ENCODE data around the gene OVOL1. TPM values are rescaled to one million over a fixed set of nuclear protein-coding genes. Genes with fewer than 3 reads are reported as not detected.

OVOL1 gene
- total RNA-seq (2022; extraction: Qiagen RNA extraction; ENCODE audit: low read depth), result 0.06 to 0.10 TPM (median 0.07 TPM) in 3 of 5 replicates, not detected in the others

GRCh38 chr11:65786786-65787636, at the start of gene OVOL1:
Gene OVOL1 (plus strand): TSS chr11:65787063. CDS start chr11:65787374, 311 bp downstream.

GRCh38 chr11:65780770-65781151, 6.1 kb upstream of the OVOL1 start, which contains the start of gene AP5B1:
Gene AP5B1 (minus strand): TSS chr11:65780976. CDS start chr11:65780591, 385 bp downstream.

GRCh38 chr11:65833297-65834030, 46.6 kb downstream of the OVOL1 start, which contains the start of gene SNX32:
Gene SNX32 (plus strand): TSS chr11:65833963. CDS start chr11:65834066, 103 bp downstream.

Other genes with a start within 250 kb of the OVOL1 start
- gene LTBP3, start 228.7 kb upstream of the OVOL1 start, total RNA-seq (2022; extraction: Qiagen RNA extraction; ENCODE audit: low read depth), result 89.5 to 139 TPM (median 115 TPM) in 5 replicates
- 68.9 to 82.1 TPM (median 80.4 TPM) in 5 replicates for gene ZNRD2, start 216.6 kb upstream of the OVOL1 start, total RNA-seq (2022; extraction: Qiagen RNA extraction; ENCODE audit: low read depth)
- 27.5 to 57.1 TPM (median 48.3 TPM) in 5 replicates for gene FAM89B, start 214.5 kb upstream of the OVOL1 start, total RNA-seq (2022; extraction: Qiagen RNA extraction; ENCODE audit: low read depth)
- gene EHBP1L1, start 211.0 kb upstream of the OVOL1 start, total RNA-seq (2022; extraction: Qiagen RNA extraction; ENCODE audit: low read depth), result 26.8 to 46.1 TPM (median 41.0 TPM) in 5 replicates
- 0.21 to 1.4 TPM (median 0.57 TPM) in 5 replicates for gene KCNK7, start 191.3 kb upstream of the OVOL1 start, total RNA-seq (2022; extraction: Qiagen RNA extraction; ENCODE audit: low read depth)
- 37.5 to 55.8 TPM (median 50.4 TPM) in 5 replicates for gene MAP3K11, start 172.8 kb upstream of the OVOL1 start, total RNA-seq (2022; extraction: Qiagen RNA extraction; ENCODE audit: low read depth)
- 24.0 to 39.4 TPM (median 33.5 TPM) in 5 replicates for gene PCNX3, start 171.3 kb upstream of the OVOL1 start, total RNA-seq (2022; extraction: Qiagen RNA extraction; ENCODE audit: low read depth)
- 9.2 to 21.6 TPM (median 19.1 TPM) in 5 replicates for gene SIPA1, start 149.0 kb upstream of the OVOL1 start, total RNA-seq (2022; extraction: Qiagen RNA extraction; ENCODE audit: low read depth)
- 68.9 to 82.9 TPM (median 82.0 TPM) in 5 replicates for gene RELA, start 124.1 kb upstream of the OVOL1 start, total RNA-seq (2022; extraction: Qiagen RNA extraction; ENCODE audit: low read depth)
- gene KAT5, start 74.8 kb upstream of the OVOL1 start, total RNA-seq (2022; extraction: Qiagen RNA extraction; ENCODE audit: low read depth), result 41.0 to 55.2 TPM (median 52.3 TPM) in 5 replicates
- gene RNASEH2C, start 66.3 kb upstream of the OVOL1 start, total RNA-seq (2022; extraction: Qiagen RNA extraction; ENCODE audit: low read depth), result 29.2 to 51.2 TPM (median 48.8 TPM) in 5 replicates
- 7.8 to 13.4 TPM (median 10.6 TPM) in 5 replicates for gene AP5B1, start 6.1 kb upstream of the OVOL1 start, total RNA-seq (2022; extraction: Qiagen RNA extraction; ENCODE audit: low read depth)
- gene SNX32, start 46.9 kb downstream of the OVOL1 start, total RNA-seq (2022; extraction: Qiagen RNA extraction; ENCODE audit: low read depth), result 0.07 TPM in 1 of 5 replicates, not detected in the others
- gene CFL1, start 71.1 kb downstream of the OVOL1 start, total RNA-seq (2022; extraction: Qiagen RNA extraction; ENCODE audit: low read depth), result 1,909 to 2,425 TPM (median 2,217 TPM) in 5 replicates
- gene MUS81, start 73.4 kb downstream of the OVOL1 start, total RNA-seq (2022; extraction: Qiagen RNA extraction; ENCODE audit: low read depth), result 20.6 to 33.6 TPM (median 31.0 TPM) in 5 replicates
- gene EFEMP2, start 85.7 kb downstream of the OVOL1 start, total RNA-seq (2022; extraction: Qiagen RNA extraction; ENCODE audit: low read depth), result 0.45 to 0.88 TPM (median 0.85 TPM) in 5 replicates
- gene CTSW, start 92.8 kb downstream of the OVOL1 start, total RNA-seq (2022; extraction: Qiagen RNA extraction; ENCODE audit: low read depth), result 0.09 to 0.19 TPM in 2 of 5 replicates, not detected in the others
- 72.3 to 97.2 TPM (median 86.8 TPM) in 5 replicates for gene FIBP, start 101.4 kb downstream of the OVOL1 start, total RNA-seq (2022; extraction: Qiagen RNA extraction; ENCODE audit: low read depth)
- gene CCDC85B, start 103.6 kb downstream of the OVOL1 start, total RNA-seq (2022; extraction: Qiagen RNA extraction; ENCODE audit: low read depth), result 29.7 to 54.1 TPM (median 46.1 TPM) in 5 replicates
- gene FOSL1, start 113.3 kb downstream of the OVOL1 start, total RNA-seq (2022; extraction: Qiagen RNA extraction; ENCODE audit: low read depth), result 160 to 254 TPM (median 205 TPM) in 5 replicates
- gene C11orf68, start 132.0 kb downstream of the OVOL1 start, total RNA-seq (2022; extraction: Qiagen RNA extraction; ENCODE audit: low read depth), result 40.2 to 65.5 TPM (median 60.3 TPM) in 5 replicates
- 193 to 312 TPM (median 253 TPM) in 5 replicates for gene DRAP1, start 132.4 kb downstream of the OVOL1 start, total RNA-seq (2022; extraction: Qiagen RNA extraction; ENCODE audit: low read depth)
- gene TSGA10IP, start 158.4 kb downstream of the OVOL1 start, total RNA-seq (2022; extraction: Qiagen RNA extraction; ENCODE audit: low read depth), result not detected in 5 replicates
- gene SART1, start 174.7 kb downstream of the OVOL1 start, total RNA-seq (2022; extraction: Qiagen RNA extraction; ENCODE audit: low read depth), result 51.4 to 70.6 TPM (median 62.2 TPM) in 5 replicates
- 38.9 to 45.8 TPM (median 39.4 TPM) in 5 replicates for gene EIF1AD, start 215.1 kb downstream of the OVOL1 start, total RNA-seq (2022; extraction: Qiagen RNA extraction; ENCODE audit: low read depth)
- 381 to 509 TPM (median 475 TPM) in 5 replicates for gene BANF1, start 215.4 kb downstream of the OVOL1 start, total RNA-seq (2022; extraction: Qiagen RNA extraction; ENCODE audit: low read depth)
- gene CST6, start 224.9 kb downstream of the OVOL1 start, total RNA-seq (2022; extraction: Qiagen RNA extraction; ENCODE audit: low read depth), result not detected in 5 replicates
- 0.94 to 2.0 TPM (median 1.7 TPM) in 5 replicates for gene CATSPER1, start 239.4 kb downstream of the OVOL1 start, total RNA-seq (2022; extraction: Qiagen RNA extraction; ENCODE audit: low read depth)

All from A549 treated with RU486 at 1 μM for 4 hours (cell line).